Measurements from ENCODE around the gene PRPF18. TPM values are rescaled to one million over a fixed set of nuclear protein-coding genes. Genes with fewer than 3 reads are reported as not detected.

Gene PRPF18
- total and polyA plus RNA-seq, 4 donors, result 11.9 to 21.6 (median 19.9) TPM

- no peak overlapping the region for H3K27ac ChIP-seq (ENCODE audit: low read depth in 1 of 2, low read length in 2 of 2)
- 46 to 51% methylated on average over 8 of the region's 8 CpGs for WGBS, 2 donors
- ATAC-seq (ENCODE audit: low FRiP score), result no peak
- no peak for DNase-seq
- H3K4me1 ChIP-seq (ENCODE audit: control insufficient read depth in 1 of 2, insufficient read depth in 2 of 2, low read length in 2 of 2), result no peaks in the 10 kb centered on the region
- no peak overlapping the region for H3K4me3 ChIP-seq (ENCODE audit: low read length in 2 of 2)
- intact Hi-C loops (cut with DNase I), result no loop called here
- no peaks in the 10 kb centered on the region for H3K9me3 ChIP-seq (ENCODE audit: control insufficient read depth, low read length)
- H3K27me3 ChIP-seq (ENCODE audit: control insufficient read depth in 1 of 2, insufficient read depth in 2 of 2, low read length in 1 of 2), result no peaks in the 10 kb centered on the region
- peaks cover 0 to 2% of the 10 kb centered on the region in 2 donors for H3K36me3 ChIP-seq (ENCODE audit: control insufficient read depth in 1 of 2, insufficient read depth in 2 of 2, low read length in 1 of 2)
Measured at GRCh38 chr10:13673156-13673555, 86.4 kb downstream of the PRPF18 start.

- no peaks in the 10 kb centered on the region for H3K9me3 ChIP-seq (ENCODE audit: control insufficient read depth, low read length)
- H3K36me3 ChIP-seq (ENCODE audit: control insufficient read depth in 1 of 2, insufficient read depth in 2 of 2, low read length in 1 of 2), result peaks cover 0 to 1% of the 10 kb centered on the region in 2 donors
- WGBS, 2 donors, result 87% methylated on average over 20 of the region's 20 CpGs
- ATAC-seq (ENCODE audit: low FRiP score), result no peak
- H3K27me3 ChIP-seq (ENCODE audit: control insufficient read depth in 1 of 2, insufficient read depth in 2 of 2, low read length in 1 of 2), result no peaks in the 10 kb centered on the region
- H3K4me1 ChIP-seq (ENCODE audit: control insufficient read depth in 1 of 2, insufficient read depth in 2 of 2, low read length in 2 of 2), result no peaks in the 10 kb centered on the region
- no peak overlapping the region for H3K27ac ChIP-seq (ENCODE audit: low read depth in 1 of 2, low read length in 2 of 2)
- intact Hi-C loops (cut with DNase I), result no loop called here
- no peak overlapping the region for H3K4me3 ChIP-seq (ENCODE audit: low read length in 2 of 2)
- no peak for DNase-seq
Measured at GRCh38 chr10:13674645-13675588, 88.2 kb downstream of the PRPF18 start.

DNA sequence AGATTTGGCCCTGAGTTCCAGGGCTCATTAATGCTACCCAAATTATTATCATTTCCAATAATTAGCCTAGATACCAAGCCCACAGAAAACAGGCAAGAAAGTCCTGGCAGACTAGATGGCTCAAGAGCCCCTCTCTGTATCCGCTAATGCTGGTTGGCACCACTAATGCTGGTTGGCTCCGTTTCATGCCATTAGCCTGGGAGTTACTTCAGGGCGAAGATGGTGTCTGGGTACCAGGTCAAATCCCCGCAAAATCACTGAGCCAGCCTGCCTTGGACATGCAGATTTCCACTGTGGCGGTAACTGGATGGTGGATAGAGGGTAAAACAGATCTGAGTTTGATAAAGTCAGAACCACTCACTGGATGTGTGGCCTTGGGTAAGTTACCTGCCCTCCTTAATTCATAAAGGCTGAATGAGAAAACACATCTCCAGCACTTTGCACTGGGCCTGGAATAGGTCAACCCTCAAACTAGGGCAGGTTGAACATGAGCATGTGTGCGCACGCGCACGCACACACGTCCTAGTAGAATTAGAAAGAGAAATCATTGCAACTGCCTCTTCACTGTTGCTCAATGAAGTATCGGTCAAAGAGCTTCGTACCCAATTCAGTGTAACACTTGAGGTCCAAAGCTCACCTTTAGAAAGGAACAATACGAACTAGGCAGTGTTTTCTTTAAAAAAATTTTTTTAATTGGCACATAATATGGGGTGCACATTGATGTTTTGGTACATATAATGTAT lies 91.5 kb downstream of the PRPF18 start:
- ATAC-seq (ENCODE audit: low FRiP score) (no peak), DNase-seq (no peak)
- Histone ChIP-seq H3K4me1 (ENCODE audit: control insufficient read depth in 1 of 2, insufficient read depth in 2 of 2, low read length in 2 of 2) (no peaks in the 10 kb centered on the region), H3K27ac (ENCODE audit: low read depth in 1 of 2, low read length in 2 of 2) (no peak overlapping the region), H3K9me3 (ENCODE audit: control insufficient read depth, low read length) (no peaks in the 10 kb centered on the region), H3K27me3 (ENCODE audit: control insufficient read depth in 1 of 2, insufficient read depth in 2 of 2, low read length in 1 of 2) (no peaks in the 10 kb centered on the region), H3K36me3 (ENCODE audit: control insufficient read depth in 1 of 2, insufficient read depth in 2 of 2, low read length in 1 of 2) (no peaks in the 10 kb centered on the region), H3K4me3 (ENCODE audit: low read length in 2 of 2) (no peak overlapping the region)
- 89 to 92% methylated on average over 13 of the region's 13 CpGs for WGBS, 2 donors
- intact Hi-C loops (cut with DNase I), result no loop called here

Other genes with a start within 250 kb of the PRPF18 start
- 10 to 100 TPM; 37.8 to 38.1 TPM for gene SEPHS1, start 238.7 kb upstream of the PRPF18 start, total RNA-seq
- gene SEPHS1, start 238.7 kb upstream of the PRPF18 start, polyA plus RNA-seq, result 10 to 100 TPM; 30.0 to 31.6 TPM
- gene BEND7, start 58.0 kb upstream of the PRPF18 start, total RNA-seq, result 10 to 100 TPM; 24.0 to 28.0 TPM
- gene BEND7, start 58.0 kb upstream of the PRPF18 start, polyA plus RNA-seq, result 10 to 100 TPM in 1 of 2 donors, 1 to 10 TPM in 1; 5.3 to 38.2 TPM